Fibroblast of the conjunctiva (primary cell): ENCODE data around the gene ZNF311.
"Not testable (repeated sequence)": the region's sequence is repeated elsewhere in the genome, so short reads cannot be mapped to it uniquely, and the experiment has no call there.

Experiments used
- DNase-seq: peaks from one replicate; pipeline ENCODE4 v3.0.0-alpha.2; 2010; ENCODE audit warnings: low read depth

Gene ZNF311

DNA sequence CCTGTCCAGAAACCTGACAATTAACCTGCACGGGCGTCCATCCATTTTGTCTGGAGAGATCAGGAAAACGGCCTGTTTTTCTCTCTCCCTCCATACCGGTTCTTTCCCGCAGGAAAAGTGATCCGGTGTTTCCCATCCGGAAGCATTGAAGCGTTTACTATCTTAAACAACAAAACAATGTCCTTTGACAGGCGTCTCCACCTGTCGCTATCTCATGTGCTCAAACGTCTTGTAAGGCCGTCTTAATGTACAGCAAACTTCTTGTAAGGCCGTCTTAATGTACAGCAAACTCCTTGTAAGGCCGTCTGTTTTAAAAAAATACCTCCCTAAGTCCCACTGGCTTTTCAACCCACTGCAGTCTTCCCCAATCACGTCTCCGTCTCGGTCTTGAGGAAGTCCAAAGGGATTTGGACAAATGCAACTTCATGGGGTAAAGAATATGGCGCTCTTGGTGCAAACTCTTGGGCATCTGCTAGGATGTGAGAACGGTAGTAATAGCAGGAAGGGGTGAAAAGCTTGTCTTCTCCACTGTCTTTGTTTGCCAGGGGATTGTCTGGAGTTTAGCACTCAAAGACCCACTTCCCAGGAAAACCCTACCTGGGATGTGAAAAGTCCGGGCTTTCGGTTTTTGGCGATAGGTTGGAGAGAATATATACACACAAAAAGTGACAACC lies 51.4 kb downstream of the ZNF311 start:
- no peak for DNase-seq

DNA sequence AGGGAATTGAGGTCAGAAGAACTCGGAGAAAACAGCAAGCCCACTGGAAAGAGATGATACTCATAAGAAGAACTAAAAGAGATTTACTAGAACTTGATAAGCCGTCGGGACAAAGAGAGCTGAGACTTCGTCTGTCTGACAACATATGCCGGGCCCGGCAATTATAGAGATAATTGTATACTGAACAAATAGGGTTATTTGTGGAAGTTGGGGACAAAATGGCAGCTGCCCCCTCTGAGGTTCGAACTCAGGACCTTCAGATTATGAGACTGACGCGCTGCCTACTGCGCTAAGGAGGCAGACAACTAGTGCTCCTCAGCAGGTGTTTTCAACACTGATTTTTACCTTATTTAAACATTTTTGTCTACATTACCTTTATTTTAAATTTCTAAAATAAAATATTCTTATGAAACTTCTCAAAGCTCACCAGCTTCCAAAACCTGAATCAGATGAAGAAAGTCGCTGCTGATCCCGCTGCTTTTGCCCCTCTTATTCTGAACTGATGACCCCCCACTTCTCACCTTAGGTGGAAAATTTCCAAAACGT lies 52.0 kb downstream of the ZNF311 start:
- no peak for DNase-seq

DNA sequence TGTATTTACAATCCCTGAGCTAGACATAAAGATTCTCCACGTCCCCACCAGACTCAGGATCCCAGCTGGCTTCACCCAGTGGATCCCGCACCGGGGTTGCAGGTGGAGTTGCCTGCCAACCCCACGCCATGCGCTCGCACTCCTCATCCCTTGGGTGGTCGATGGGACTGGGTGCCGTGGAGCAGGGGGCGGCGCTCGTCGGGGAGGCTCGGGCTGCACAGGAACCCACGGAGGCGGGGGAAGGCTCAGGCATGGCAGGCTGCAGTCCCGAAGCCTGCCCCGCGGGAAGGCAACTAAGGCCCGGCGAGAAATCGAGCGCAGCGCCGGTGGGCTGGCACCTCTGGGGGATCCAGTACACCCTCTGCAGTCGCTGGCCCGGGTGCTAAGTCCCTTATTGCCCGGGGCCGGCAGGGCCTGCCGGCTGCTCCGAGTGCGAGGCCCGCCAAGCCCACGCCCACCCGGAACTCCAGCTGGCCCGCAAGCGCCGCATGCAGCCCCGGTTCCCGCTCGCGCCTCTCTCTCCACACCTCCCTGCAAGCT lies 55.4 kb downstream of the ZNF311 start:
- not testable (repeated sequence) for DNase-seq

DNA sequence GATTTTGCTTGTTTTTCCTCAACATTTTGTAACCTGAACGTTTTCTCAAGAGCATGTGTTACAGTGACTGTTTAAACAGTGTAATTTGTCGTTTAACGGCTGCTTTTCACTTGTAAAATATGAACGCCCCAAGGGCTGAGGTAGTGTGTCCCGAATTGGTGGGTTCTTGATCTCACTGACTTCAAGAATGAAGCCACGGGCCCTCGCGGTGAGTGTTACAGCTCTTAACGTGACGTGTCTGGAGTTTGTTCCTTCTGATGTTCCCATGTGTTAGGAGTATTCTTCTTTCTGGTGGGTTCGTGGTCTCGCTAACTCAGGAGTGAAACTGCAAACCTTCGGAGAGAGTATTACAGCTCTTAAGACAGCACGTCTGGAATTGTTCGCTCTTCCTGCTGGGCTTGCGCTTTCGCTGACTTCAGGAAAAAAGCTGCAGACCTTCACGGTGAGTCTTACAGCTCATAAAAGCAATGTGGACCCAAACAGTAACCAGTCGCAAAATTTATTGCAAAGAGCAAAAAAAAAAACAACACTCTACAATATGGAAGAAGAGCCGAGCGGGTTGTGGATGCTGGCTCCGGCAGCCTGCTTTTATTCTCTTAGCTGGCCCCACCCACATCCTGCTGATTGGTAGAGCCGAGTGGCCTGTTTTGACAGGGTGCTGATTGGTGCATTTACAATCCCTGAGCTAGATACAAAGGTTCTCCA lies 56.2 kb downstream of the ZNF311 start:
- no peak for DNase-seq

DNA sequence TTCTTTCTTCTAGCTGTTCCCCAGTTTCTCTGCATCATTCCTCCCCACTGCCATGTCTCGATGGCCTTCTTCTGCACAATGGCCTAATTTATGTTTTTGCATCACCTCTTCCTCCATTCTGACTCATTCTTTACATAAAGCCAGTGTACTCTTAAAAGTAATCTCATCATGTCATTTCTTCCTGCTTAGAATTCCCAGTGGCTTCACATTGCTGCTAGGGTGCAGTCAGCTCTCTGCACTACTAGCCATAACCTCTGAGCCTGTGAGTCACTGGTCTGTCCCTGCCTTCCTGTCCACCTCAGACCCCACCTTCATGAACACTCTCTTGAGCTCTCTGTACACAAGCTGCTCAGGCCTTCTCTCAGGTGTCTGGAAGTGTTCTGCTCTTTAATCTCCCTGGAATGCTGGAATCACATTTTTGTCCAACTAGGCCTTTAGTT lies 57.3 kb downstream of the ZNF311 start:
- no peak for DNase-seq

DNA sequence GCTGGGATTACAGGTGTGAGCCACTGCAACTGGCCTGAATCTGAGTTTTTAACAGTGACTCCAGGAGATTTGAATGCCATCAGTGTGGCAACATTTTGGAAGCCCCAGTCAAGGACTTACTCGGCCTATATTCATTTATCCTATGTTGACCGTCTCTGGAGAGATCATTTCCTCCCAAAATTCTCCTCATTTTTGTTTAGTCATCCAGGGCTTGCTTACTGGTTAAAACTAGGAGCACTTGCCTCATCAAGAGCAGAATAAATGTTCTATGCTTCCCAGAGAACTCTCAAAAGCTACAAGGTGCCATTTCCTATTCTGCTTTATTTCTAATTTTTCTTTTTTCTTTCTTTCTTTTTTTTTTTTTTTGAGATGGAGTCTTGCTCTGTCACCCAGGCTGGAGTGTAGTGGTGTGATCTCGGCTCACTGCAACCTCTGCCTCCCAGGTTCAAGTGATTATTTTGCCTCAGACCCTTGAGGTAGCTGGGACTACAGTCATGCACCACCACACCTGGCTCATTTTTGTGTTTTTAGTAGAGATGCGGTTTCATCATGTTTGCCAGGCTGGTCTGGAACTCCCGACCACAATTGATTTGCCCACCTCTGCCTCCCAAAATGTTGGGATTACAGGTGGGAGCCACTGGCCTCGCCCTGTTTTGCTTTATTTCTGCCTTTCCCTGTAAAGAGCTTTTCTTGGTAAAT lies 57.9 kb downstream of the ZNF311 start:
- DNase-seq: no peak

DNA sequence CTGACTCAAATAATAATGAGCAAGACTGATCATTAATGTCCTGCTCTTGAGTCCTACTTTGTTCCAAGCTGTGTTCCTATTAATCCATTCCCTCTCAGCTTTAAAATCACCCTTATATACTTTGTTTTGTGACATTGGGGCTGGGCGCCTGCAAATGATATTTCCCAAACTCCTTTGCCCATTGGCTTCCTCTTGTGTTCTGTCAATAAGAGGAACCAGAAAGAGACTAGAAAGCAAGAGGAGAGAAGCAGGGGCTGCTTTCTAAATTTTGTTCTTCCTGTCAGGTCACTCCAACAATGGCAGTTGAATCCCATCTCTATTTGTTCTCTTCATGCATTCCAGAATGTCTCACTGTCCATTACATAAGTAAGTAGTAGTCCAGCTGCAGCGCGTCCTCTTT lies 59.8 kb downstream of the ZNF311 start:
- no peak for DNase-seq
